Lower leg skin (tissue), 3 donors: ENCODE measurements around the gene ZBTB38.

ENCODE experiments used
- CTCF ChIP-seq, 3 donors: fragments of 450-650 bp; IDR thresholded peaks; one replicate each; pipeline ENCODE4 v1.5.1; 2016; ENCODE audit warnings: antibody characterized with exemption in 3 of 3, mild to moderate bottlenecking in 3 of 3, moderate library complexity in 2 of 3
- POLR2A ChIP-seq, 2 donors: fragments of 450-650 bp; IDR thresholded peaks; one replicate each; pipeline ENCODE4 v1.6.1; 2016 to 2017; ENCODE audit warnings: antibody characterized with exemption in 2 of 2, mild to moderate bottlenecking in 1 of 2, moderate library complexity in 1 of 2

DNA sequence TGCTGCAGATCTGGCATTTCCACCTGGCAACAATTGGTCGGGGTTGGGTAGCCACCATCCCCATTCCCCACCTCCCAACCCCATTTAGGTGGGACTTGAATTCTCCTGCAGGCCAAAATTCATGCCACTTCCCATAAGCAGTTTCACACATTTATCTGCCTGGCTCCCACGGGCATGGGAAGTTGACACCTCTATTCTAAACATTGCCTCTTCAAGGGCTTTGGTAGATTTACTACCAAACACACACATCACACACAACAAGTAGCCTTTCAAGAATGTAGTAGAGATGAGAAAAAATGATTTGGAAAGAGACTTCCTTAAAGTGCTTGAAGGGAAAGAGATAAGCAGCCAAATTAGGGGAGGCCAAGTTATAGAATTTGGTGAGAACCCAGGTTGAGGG, 30.9 kb downstream of the ZBTB38 start:
- TF ChIP-seq CTCF (IDR thresholded peaks at IDR 0.05) (no peak), POLR2A (IDR thresholded peaks at IDR 0.05) (no peak)
